ENCODE data around the gene SLC5A9.
"Not testable (repeated sequence)": the region's sequence is repeated elsewhere in the genome, so short reads cannot be mapped to it uniquely, and the experiment has no call there.

Gene SLC5A9

DNA sequence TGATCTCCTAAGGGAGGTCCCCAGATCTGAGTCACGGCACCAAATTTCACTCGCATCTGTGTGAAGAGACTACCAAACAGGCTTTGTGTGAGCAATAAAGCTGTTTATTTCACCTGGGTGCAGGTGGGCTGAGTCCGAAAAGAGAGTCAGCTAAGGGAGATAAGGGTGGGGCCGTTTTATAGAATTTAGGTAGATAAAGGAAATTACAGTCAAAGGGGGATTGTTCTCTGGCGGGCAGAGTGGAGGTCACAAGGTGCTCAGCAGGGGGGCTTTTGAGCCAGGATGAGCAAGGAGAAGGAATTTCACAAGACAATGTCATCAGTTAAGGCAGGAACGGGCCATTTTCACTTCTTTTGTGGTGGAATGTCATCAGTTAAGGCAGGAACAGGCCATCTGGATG, 8.2 kb upstream of the SLC5A9 start:
- not testable (repeated sequence) for DNase-seq (ENCODE audit: low spot score)

DNA sequence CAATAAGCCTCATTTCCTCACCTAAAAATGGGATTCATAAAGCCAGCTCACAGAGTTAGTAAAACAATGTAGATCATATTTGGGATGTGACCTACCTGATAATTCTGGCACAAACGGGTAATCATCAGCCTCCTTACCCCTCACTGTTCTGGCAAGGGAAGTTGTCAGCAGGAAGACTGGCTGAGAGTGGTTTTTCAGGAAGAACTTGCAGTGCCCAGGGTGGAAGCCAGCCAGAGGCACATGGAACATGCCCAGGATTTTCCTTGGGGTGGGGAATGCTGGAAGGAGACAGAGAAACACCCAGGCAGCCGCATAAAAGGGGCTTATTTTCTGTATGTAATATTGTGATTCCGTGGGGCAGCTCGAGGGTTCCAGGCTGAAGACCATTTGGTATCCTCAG, 7.7 kb upstream of the SLC5A9 start:
- no peak for DNase-seq (ENCODE audit: low spot score)

DNA sequence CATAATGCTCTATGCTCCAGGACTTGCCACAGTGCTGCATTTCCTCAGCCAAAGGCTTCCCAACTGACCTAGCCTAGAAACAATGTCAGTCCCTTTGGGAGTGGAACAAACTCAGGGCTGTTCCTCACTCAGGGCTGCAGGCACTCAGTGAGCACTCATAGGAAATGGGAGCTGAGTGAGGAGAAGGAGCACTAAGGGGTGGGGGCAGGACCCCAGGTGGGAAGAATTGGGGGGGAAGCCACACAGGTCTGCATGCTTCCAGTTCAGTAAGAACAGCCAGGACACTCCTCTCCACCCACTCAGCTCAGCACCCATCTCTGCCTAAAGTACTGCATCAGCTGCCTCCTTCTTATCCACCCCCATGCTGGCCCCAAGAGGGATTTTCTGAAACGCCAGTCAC, 7.3 kb upstream of the SLC5A9 start:
- DNase-seq (ENCODE audit: low spot score): no peak

DNA sequence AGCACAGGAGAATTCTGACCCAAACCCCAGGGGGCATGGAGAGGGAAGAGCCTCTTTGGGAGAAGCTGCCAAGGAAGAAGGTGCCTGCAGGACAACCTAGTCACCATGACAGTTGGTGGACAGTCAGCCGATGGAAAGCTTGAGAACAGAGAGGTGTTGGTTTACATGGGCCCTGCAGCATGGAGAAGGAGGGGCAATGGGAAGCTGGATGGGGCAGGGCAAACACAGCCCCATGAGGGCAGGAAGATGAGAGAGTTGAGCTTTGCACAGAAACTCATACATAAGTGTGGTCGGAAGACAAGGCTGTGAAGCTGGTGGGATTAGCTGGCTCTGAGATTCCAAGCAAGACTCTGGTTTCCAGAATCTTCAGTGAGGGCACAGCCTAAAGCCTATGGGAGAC, 6.6 kb upstream of the SLC5A9 start:
- no peak for DNase-seq (ENCODE audit: low spot score)

DNA sequence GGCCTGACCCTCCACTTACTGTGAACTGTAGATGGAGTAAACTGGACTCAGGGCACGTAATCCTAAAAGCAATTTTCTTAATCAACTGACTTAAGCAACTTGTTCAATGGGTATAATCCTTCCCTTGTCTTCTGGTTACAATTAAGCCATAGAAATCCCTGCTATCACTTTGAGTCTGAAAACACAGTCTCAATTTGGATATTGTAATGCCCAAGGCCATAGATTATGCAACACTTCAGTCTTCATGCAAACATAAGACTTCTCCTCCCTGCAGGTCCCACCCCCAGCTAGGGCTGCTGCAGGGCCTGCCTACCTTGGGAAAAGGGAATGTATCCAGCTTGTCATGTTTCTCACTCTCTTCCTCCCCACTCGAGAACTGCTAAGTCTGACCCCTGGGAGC, 6.2 kb upstream of the SLC5A9 start:
- no peak for DNase-seq (ENCODE audit: low spot score)

DNA sequence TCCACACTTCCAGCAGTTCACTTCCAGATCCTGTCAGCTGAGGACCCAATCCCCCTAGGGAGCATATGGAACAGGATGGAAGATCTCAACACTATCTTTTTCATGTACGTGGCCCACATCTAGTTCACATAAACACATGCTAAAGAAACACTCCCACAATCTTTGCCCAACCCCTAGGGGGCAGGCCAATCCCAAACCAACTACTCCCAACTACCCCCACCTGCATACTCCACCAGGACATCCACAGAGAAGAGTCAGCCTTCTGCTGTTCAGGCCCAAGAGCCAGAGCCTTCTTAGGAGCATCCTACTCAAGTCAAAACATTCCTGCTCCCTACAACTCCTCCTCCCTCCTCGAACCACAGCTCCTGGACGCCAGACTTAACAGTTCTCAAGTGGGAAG, 5.6 kb upstream of the SLC5A9 start:
- DNase-seq (ENCODE audit: low spot score): peak; percentile 9

DNA sequence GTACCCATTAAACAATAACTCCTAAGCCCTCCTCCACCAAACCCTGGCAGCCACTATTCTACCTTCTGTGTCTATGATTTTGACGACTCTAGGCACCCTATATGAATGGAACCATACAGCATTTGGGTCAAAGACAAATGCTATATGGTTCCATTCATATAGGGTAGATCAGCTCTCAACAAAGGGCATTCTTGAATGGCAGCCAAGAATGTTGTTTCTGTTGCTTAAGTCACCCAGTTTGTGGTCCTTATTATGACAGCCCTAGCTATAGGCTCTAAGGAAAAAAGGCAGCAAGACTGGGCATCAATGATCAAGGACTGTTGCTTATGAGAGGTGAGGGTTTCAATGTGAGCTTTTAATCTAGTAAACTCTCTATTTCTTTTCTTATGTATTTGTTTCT, 4.7 kb upstream of the SLC5A9 start:
- DNase-seq (ENCODE audit: low spot score): no peak

DNA sequence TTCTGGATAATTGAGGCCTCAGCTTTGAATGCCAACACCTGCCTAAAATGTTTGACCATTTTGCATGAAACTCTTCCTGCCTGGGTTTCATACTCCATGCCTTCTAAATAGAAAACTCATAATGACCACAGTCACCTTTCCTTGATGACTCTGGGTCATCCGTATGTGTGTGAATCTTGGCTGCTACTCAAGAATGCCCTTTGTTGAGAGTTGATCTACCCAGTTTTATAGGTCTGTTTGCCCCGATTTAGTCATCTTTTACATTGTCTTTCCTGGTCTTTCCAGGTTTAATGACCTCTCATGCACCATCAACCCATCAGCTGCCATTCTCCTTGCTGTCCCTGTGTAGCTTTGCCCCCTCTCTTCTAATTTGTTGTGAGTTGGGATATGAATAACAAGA, 2.7 kb upstream of the SLC5A9 start:
- no peak for DNase-seq (ENCODE audit: low spot score)

DNA sequence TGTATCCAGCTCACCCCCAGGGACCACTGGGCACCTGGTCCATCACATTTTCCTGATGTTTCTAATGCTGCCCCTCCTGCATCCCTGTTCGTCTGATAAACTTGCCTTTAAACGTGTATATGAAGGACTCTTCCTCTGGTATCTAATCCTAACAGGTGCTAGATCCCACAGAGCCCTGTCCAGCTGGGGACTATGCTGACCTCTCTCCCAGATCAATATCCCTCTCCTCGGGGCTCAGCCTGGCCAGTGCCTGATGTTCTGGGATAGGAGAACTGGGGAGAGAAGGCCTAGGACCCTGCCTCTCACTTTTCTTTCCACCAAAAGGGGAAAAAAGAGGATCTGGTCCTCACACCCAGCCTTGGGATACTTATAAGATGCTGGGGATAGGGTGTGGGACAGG, 1.4 kb upstream of the SLC5A9 start:
- DNase-seq (ENCODE audit: low spot score): no peak

DNA sequence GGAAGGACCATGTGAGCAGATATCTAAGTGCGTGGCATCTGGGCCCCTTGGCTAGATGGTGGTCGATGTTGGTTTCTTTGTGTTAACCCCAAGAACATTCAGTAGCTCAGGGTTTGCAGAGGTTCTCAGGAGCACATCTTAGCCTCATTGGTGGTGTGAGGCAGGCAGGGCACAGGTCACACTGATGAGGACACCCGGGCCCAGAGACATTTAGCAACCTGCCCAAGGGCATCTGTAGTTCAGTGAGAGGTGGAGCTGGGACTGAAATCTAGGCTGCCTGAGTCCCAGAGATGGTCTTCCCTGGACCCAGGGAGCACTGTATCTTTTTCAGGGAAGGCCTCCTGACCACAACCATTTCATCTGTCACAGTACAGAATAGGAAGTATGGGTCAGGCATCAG, 859 bp upstream of the SLC5A9 start:
- no peak for DNase-seq (ENCODE audit: low spot score)

DNA sequence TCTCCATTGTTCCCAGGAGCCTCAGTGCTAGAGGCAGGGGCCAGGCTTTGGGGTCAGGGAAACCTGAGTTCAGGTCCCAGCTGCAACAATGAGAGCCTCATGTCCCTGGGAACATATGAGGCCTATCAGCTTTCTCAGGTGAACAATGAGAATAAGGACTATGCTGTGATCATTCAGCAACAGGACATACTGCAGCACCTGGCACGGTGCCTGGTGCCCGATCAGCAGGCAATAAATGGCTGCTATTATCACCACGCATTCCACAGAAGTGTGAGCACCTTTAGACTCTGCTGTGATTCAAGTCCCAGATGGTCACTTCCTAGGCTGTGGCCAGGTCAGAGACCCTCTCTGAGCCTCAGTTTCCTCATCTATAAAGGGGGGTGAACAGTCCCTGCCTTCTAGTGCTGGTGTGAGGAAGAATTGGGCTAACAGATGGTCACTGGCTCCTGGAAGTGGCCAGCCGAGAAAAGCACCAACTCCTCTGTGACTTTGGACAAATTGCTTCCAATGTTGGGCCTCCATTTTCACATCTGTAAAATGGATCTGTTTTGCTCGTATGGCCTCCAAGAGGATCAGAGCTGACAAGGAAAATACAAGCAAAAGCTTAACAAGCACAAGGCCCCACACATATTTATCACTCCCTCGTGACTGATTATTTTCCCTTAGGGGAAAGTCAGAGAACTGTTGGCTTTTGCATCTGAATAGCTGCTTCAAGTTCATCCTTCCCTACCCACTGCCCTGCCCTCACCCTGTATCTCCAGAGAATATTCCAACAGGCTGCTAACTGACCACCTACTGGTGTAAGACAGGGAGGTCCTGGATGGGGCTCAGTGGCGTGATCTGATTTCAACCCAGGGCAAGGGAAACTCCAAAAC, 1.1 kb downstream of the SLC5A9 start:
- no peak for DNase-seq (ENCODE audit: low spot score)

DNA sequence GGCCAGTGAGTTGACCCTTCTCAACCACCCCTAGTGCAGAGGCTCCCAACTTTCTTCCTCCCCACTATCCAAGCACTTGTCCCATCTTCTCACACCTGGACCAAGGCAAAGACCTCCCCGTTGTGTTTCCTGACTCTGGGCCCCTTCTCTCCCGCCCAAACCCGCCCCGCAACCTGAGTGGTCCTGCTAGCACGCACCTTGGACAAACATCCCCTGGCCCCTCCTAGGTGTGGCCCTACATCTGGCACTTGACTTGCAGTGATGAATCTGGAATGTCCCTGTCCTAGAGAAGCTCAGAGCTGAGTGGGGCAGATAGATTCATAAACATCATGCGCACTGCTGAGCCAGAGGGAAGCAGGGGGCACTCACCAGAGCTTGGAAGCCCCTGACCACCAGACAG, 2.3 kb downstream of the SLC5A9 start:
- no peak for DNase-seq (ENCODE audit: low spot score)

DNA sequence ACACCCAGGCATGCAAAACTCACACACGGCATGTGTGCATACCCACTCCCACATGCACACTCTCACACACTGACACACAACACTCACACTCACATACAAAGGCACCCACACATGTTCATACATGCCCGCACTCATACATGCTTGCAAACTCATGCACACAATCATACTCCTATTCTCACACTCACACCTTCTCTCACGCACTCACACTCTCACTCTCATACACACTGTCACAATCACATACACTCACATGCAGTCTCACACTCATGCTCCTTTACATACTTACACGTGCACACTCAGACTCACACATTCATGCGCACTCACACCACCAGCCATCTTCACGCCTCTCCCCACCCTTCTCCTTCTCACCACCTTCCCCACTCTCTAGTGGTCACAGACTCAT, 3.1 kb downstream of the SLC5A9 start:
- DNase-seq (ENCODE audit: low spot score): no peak

DNA sequence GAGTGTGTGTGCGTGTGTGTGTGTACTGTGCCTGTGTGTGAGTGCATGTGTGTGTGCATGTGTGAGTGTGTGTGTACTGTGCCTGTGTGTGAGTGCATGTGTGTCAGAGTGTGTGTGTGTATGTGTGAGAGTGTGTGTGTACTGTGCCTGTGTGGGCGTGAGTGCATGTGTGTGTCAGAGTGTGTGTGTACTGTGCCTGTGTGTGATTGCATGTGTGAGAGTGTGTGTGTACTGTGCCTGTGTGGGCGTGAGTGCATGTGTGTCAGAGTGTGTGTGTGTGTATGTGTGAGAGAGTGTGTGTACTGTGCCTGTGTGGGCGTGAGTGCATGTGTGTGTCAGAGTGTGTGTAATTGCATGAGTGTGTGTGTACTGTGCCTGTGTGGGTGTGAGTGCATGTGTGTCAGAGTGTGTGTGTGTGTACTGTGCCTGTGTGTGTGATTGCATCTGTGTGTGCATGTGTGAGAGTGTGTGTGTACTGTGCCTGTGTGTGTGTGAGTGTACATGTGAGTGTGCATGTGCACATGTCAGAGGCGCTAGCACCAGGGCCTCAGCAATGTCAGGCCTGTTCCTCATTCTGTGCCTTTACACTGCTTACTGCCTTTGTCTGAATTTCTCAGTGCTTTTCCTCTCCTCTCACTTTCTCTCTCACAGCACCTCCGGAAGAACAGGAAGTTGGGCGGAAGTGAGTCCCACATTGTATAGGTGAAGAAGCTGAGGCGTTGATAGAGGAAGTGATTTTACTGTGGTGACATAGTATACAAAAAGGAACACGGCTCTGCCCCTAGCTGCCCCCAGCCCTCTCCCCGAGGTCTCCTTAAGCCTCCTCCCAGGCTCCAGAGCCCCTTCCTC, 4.9 kb downstream of the SLC5A9 start:
- peak; percentile 30 for DNase-seq (ENCODE audit: low spot score)

DNA sequence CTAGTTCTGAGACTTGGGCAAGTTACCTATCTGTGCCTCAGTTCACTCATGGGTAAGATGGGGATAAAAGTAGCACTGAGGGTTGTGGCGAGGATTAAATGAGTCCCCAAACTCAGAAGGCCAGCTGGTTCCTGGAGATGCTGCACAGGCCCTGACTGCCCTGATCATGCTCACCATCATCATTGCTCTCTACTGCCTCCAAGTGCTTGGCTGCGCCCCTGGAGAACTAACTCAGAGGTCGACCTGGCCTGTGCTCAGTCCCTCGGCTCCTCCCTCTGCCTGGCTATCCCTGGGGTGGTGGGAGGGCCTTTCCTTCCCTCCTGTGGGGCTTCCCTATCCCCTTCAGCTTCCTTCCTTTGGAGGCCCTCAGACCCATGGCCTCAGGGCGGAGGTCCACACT, 5.6 kb downstream of the SLC5A9 start:
- DNase-seq (ENCODE audit: low spot score): no peak

DNA sequence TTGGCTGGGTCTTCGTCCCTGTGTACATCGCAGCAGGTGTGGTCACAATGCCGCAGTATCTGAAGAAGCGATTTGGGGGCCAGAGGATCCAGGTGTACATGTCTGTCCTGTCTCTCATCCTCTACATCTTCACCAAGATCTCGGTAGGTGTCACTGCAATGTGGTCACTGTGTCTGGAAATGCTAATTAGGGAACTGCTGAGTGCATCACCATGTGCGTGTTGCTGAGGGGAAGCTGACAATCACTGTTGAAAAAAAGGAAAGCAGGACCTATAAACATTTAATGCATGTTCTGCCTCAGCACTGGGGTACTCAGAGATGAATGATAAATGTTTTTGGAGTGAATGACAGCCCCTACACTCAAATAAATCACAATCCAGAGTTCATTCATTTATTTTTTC, 6.8 kb downstream of the SLC5A9 start:
- DNase-seq (ENCODE audit: low spot score): no peak

DNA sequence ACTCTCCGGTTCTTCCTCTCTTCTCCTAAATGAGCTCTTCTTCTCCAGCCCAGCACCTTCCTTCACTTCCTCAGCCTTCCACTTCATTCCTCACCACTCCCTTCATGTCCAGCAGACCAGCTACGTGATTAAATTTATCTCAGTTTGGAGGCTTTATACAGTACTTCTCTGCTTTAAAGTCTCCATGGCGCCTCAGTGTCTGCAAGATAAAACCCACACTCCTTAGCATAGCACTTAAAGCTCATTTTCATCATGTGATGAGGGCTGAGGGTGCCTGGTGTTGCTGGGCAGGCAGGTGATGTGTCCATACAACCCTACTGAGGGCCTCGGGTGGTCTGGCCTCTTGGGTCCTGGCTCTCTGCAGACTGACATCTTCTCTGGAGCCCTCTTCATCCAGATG, 7.7 kb downstream of the SLC5A9 start:
- no peak for DNase-seq (ENCODE audit: low spot score)

DNA sequence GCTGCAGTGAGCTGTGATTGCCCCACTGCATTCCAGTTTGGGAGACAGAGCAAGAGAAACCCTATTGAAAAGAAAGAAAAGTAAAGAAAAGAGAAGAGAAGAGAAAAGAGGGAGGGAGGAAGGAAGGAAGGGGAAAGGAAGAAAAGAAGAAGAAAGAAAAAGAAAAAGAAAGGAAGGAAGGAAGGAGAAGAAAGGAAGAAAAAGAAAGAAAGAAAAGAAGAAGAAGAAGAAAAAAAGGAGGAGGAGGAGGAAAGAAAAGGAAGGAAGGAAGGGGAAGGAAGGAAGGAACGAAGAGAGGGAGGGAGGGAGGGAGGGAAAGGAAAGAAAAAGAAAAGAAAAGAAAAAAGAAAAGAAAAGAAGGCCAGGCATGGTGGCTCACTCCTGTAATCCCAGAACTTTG, 10.2 kb downstream of the SLC5A9 start:
- DNase-seq (ENCODE audit: low spot score): no peak

DNA sequence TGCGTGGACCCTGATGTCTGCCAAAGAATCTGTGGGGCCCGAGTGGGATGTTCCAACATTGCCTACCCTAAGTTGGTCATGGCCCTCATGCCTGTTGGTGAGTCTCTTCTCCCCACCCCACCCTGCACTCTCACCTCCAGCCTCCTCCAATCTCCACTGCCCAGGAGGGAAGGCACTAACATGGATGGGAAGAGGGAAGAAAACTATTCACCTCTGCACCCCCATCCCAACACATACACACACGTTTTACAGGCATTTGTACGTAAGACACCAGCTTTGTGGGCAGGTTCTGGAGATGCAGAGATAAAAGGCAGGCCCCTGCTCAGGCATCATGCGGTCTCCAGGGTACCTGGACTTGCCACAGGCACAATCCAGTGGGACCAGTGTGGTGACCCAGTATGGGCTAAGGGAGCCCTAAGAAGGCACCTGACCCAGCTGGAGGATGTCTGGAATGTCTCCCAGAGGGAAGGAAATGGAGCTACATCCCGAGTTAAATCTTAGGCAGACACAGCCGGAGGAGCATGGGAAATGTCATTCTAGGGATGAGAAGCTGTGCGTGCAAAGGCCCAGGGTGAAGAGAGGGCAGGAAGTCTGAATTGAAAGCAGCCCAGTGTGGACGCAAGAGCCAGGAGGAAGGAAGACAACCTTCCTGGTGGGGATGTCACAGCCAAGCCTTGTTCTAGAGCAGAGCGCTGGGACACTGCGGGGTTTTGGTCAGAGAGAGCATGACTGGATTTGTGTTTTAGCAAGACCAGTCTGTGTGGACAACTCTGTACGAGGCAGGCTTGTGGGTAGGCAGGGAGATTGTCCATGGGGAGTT, 11.4 kb downstream of the SLC5A9 start:
- DNase-seq (ENCODE audit: low spot score): no peak

DNA sequence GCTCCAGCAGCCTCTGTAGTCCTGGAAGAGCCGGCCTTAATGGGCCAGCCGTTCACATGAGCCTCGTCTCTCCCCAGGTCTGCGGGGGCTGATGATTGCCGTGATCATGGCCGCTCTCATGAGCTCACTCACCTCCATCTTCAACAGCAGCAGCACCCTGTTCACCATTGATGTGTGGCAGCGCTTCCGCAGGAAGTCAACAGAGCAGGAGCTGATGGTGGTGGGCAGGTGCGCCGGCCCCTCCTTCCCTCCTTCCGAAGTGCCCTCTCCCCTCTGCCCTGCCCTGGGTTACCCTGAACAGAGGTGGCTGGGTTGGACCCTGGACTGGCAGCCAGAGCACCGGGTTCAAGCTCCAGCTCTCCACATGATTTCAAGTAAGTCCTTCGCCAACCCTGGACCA, 13.1 kb downstream of the SLC5A9 start:
- no peak for DNase-seq (ENCODE audit: low spot score)

DNA sequence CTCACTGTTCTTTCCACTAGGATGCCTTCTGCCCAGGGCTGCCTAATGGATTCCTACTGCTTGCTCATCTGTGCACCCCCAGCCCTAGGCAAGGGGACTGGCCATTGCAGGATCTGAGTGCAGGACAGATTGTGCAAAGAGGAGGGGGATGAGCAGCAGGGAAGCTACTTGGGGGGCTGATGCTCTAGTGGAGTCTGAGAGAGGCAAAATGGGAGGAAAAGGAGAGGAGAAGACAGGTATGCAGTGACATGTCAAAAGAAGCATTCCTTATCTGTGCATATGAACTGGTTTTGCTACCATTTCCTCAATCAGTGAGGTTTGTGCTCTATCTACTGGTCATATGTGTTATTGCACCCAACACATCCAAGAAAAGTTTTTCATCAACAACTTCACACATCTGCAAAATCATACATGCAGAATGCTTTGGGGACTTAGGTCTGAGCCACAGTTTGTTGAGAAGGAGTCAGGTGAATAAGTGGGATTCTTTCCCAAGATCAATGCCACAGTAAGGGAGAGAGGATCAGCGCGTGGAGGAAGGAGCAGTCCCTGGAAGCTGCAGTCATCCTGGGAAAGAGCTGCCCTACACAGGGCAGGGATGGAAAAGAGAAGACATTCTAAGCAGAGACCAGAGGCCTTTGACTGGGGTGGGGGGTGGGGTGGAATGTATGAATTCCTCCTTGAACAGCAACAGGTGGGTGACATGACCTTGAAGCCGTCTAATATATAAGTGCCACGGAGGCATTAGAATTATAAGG, 14.4 kb downstream of the SLC5A9 start:
- peak; percentile 58 for DNase-seq (ENCODE audit: low spot score)

All from NAMALWA (cell line).